ENCODE data around the gene MANSC4.

The MANSC4 gene

DNA sequence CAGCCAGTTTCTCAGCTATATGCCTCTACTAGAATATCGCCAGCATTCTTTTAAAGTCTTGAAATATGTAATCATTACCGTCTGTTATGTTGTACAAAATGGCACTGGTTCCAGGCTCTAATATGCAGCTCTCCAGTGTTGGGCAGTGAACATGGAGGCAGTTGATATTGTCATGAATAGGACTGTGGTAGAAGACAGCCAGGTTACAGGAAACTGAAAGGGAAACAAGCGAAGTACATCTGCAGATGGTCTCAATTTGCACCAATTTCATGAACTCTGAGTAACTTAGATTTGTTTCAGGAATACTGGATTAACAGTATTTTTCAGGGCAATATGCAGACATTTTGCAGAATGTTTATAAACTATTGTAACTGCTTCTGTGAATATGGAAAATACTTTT is 13.4 kb downstream of the MANSC4 start:
- H3K27ac Mint-ChIP-seq, result no peak overlapping the region
- H3K36me3 Mint-ChIP-seq (ENCODE audit: low read depth), result peaks cover 3% of the 10 kb centered on the region
- H3K4me3 Mint-ChIP-seq, result no peak overlapping the region
- H3K9me3 Mint-ChIP-seq, result no peaks in the 10 kb centered on the region
- H3K27me3 Mint-ChIP-seq (ENCODE audit: low read depth), result no peaks in the 10 kb centered on the region
- TF ChIP-seq, protein P1, sequence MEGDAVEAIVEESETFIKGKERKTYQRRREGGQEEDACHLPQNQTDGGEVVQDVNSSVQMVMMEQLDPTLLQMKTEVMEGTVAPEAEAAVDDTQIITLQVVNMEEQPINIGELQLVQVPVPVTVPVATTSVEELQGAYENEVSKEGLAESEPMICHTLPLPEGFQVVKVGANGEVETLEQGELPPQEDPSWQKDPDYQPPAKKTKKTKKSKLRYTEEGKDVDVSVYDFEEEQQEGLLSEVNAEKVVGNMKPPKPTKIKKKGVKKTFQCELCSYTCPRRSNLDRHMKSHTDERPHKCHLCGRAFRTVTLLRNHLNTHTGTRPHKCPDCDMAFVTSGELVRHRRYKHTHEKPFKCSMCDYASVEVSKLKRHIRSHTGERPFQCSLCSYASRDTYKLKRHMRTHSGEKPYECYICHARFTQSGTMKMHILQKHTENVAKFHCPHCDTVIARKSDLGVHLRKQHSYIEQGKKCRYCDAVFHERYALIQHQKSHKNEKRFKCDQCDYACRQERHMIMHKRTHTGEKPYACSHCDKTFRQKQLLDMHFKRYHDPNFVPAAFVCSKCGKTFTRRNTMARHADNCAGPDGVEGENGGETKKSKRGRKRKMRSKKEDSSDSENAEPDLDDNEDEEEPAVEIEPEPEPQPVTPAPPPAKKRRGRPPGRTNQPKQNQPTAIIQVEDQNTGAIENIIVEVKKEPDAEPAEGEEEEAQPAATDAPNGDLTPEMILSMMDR (IDR thresholded peaks at IDR 0.05; ENCODE audit: unreplicated experiment in 3 of 3), result no peak
- no peaks in the 10 kb centered on the region for H3K4me1 Mint-ChIP-seq

- Mint-ChIP-seq H3K9me3 (no peaks in the 10 kb centered on the region), H3K27me3 (ENCODE audit: low read depth) (no peaks in the 10 kb centered on the region), H3K4me3 (no peak overlapping the region), H3K4me1 (no peaks in the 10 kb centered on the region), H3K36me3 (ENCODE audit: low read depth) (peaks cover 3% of the 10 kb centered on the region), H3K27ac (no peak overlapping the region)
- TF ChIP-seq, protein P1 (IDR thresholded peaks at IDR 0.05; ENCODE audit: unreplicated experiment in 3 of 3), result no peak
These were observed 17.3 kb downstream of the MANSC4 start for GRCh38 chr12:27762757-27763156.

GRCh38 chr12:27756670-27757195 is 23.3 kb downstream of the MANSC4 start:
- H3K36me3 Mint-ChIP-seq (ENCODE audit: low read depth), result peaks cover 30% of the 10 kb centered on the region
- TF ChIP-seq, protein P1 (IDR thresholded peaks at IDR 0.05; ENCODE audit: unreplicated experiment in 3 of 3), result no peak
- no peak overlapping the region for H3K4me3 Mint-ChIP-seq
- no peaks in the 10 kb centered on the region for H3K27me3 Mint-ChIP-seq (ENCODE audit: low read depth)
- H3K4me1 Mint-ChIP-seq, result no peaks in the 10 kb centered on the region
- H3K9me3 Mint-ChIP-seq, result no peaks in the 10 kb centered on the region
- H3K27ac Mint-ChIP-seq, result no peak overlapping the region

GRCh38 chr12:27754795-27755194 is 25.2 kb downstream of the MANSC4 start:
- Mint-ChIP-seq H3K4me1 (no peaks in the 10 kb centered on the region), H3K27me3 (ENCODE audit: low read depth) (no peaks in the 10 kb centered on the region), H3K4me3 (no peak overlapping the region), H3K36me3 (ENCODE audit: low read depth) (peaks cover 30% of the 10 kb centered on the region), H3K9me3 (no peaks in the 10 kb centered on the region), H3K27ac (peak overlapping the region in 1 of 3 experiments; percentile 37)
- TF ChIP-seq, protein P1 (IDR thresholded peaks at IDR 0.05; ENCODE audit: unreplicated experiment in 3 of 3), result no peak

GRCh38 chr12:27751386-27752047 is 28.5 kb downstream of the MANSC4 start:
- TF ChIP-seq, protein P1 (IDR thresholded peaks at IDR 0.05; ENCODE audit: unreplicated experiment in 3 of 3), result no peak
- no peak overlapping the region for H3K4me3 Mint-ChIP-seq
- peaks cover 44% of the 10 kb centered on the region for H3K36me3 Mint-ChIP-seq (ENCODE audit: low read depth)
- H3K4me1 Mint-ChIP-seq, result no peaks in the 10 kb centered on the region
- H3K9me3 Mint-ChIP-seq, result no peaks in the 10 kb centered on the region
- H3K27me3 Mint-ChIP-seq (ENCODE audit: low read depth), result no peaks in the 10 kb centered on the region
- no peak overlapping the region for H3K27ac Mint-ChIP-seq
